Neural cell (in vitro differentiated cells): ENCODE data around the gene FAM200B.

Experiments
- EZH2 ChIP-seq: fragments of 200-600, 300-800 bp; shearing (Covaris generic), sonication (generic); IDR thresholded peaks from 2 replicates; pipeline ENCODE4 v1.6.1; 2014; ENCODE audit warnings: antibody characterized with exemption, low read length, borderline replicate concordance, mild to moderate bottlenecking; ENCODE audit not compliant: insufficient read depth, poor library complexity, severe bottlenecking
- POLR2AphosphoS5 ChIP-seq: IDR thresholded peaks from 2 replicates; pipeline ENCODE4 v1.6.1; 2012
- RAD21 ChIP-seq: fragments of 450-650 bp; conservative IDR thresholded peaks from 2 replicates; pipeline ENCODE4 v1.6.1; 2014; ENCODE audit warnings: antibody characterized with exemption, mild to moderate bottlenecking, moderate library complexity
- SMC3 ChIP-seq: fragments of 450-650 bp; conservative IDR thresholded peaks from 2 replicates; pipeline ENCODE4 v1.6.1; 2014; ENCODE audit warnings: antibody characterized with exemption, mild to moderate bottlenecking, moderate library complexity; ENCODE audit not compliant: poor library complexity
- TAF1 ChIP-seq: IDR thresholded peaks from 2 replicates; pipeline ENCODE4 v1.6.1; 2012; ENCODE audit warnings: low read depth
- TF ChIP-seq, protein P1 (sequence below): fragments of 450-650 bp; IDR thresholded peaks from 2 replicates; pipeline ENCODE4 v1.5.1; 2014; ENCODE audit warnings: antibody characterized with exemption, mild to moderate bottlenecking, moderate library complexity; ENCODE audit not compliant: poor library complexity, severe bottlenecking
- TF ChIP-seq, protein P2 (sequence below): IDR thresholded peaks from 2 replicates; pipeline ENCODE4 v1.6.1; 2012; ENCODE audit warnings: borderline replicate concordance

DNA sequence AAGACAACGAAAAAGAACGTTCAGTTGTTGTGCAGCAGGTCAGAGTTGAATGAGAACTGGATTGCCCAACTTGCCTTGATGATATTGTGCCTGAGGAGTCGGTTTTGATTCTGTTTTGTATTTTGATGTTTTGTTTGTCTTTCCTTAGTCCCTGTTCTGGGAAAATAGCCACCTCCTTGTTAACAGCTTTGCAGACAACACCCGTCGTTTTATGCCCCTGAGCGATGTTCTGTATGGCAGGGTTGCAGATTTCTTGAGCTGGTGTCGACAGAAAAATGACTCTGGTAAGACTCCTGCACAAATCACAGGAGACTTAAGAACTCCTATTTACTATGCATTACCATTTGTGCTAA is 25.7 kb downstream of the FAM200B start:
- TF ChIP-seq, protein P1, sequence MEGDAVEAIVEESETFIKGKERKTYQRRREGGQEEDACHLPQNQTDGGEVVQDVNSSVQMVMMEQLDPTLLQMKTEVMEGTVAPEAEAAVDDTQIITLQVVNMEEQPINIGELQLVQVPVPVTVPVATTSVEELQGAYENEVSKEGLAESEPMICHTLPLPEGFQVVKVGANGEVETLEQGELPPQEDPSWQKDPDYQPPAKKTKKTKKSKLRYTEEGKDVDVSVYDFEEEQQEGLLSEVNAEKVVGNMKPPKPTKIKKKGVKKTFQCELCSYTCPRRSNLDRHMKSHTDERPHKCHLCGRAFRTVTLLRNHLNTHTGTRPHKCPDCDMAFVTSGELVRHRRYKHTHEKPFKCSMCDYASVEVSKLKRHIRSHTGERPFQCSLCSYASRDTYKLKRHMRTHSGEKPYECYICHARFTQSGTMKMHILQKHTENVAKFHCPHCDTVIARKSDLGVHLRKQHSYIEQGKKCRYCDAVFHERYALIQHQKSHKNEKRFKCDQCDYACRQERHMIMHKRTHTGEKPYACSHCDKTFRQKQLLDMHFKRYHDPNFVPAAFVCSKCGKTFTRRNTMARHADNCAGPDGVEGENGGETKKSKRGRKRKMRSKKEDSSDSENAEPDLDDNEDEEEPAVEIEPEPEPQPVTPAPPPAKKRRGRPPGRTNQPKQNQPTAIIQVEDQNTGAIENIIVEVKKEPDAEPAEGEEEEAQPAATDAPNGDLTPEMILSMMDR = no peak
- TF ChIP-seq TAF1 (no peak), RAD21 (no peak), SMC3 (no peak), POLR2AphosphoS5 (no peak), EZH2 (no peak)
- TF ChIP-seq, protein P2, sequence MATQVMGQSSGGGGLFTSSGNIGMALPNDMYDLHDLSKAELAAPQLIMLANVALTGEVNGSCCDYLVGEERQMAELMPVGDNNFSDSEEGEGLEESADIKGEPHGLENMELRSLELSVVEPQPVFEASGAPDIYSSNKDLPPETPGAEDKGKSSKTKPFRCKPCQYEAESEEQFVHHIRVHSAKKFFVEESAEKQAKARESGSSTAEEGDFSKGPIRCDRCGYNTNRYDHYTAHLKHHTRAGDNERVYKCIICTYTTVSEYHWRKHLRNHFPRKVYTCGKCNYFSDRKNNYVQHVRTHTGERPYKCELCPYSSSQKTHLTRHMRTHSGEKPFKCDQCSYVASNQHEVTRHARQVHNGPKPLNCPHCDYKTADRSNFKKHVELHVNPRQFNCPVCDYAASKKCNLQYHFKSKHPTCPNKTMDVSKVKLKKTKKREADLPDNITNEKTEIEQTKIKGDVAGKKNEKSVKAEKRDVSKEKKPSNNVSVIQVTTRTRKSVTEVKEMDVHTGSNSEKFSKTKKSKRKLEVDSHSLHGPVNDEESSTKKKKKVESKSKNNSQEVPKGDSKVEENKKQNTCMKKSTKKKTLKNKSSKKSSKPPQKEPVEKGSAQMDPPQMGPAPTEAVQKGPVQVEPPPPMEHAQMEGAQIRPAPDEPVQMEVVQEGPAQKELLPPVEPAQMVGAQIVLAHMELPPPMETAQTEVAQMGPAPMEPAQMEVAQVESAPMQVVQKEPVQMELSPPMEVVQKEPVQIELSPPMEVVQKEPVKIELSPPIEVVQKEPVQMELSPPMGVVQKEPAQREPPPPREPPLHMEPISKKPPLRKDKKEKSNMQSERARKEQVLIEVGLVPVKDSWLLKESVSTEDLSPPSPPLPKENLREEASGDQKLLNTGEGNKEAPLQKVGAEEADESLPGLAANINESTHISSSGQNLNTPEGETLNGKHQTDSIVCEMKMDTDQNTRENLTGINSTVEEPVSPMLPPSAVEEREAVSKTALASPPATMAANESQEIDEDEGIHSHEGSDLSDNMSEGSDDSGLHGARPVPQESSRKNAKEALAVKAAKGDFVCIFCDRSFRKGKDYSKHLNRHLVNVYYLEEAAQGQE = no peak
